HG03097 (cell line): ENCODE results near the gene HSF2BP.
A peak's percentile ranks its signal among the peaks of the same experiment; 100 is the strongest.
"Not testable (repeated sequence)": the region's sequence is repeated elsewhere in the genome, so short reads cannot be mapped to it uniquely, and the experiment has no call there.

Source experiments
- ATAC-seq: cut with Tn5 transposase; IDR thresholded peaks from one replicate; pipeline ENCODE4 v1.9.1; 2021; ENCODE audit not compliant: unreplicated experiment, low FRiP score

The HSF2BP gene

GRCh38 chr21:43653626-43654025 is 5.7 kb downstream of the HSF2BP start:
- ATAC-seq: no peak

- ATAC-seq: no peak
Measured at GRCh38 chr21:43652616-43653015, 6.7 kb downstream of the HSF2BP start.

- ATAC-seq: not testable (repeated sequence)
Measured at GRCh38 chr21:43651926-43652325, 7.4 kb downstream of the HSF2BP start.

GRCh38 chr21:43648171-43648570 is 11.1 kb downstream of the HSF2BP start:
- ATAC-seq: no peak

GRCh38 chr21:43646550-43647260 is 12.6 kb downstream of the HSF2BP start:
- ATAC-seq: peak; percentile 85

- ATAC-seq: no peak
Measured at GRCh38 chr21:43645976-43646375, 13.3 kb downstream of the HSF2BP start.

- ATAC-seq: no peak
Measured at GRCh38 chr21:43645136-43645891, 14.0 kb downstream of the HSF2BP start.

- no peak for ATAC-seq
Measured at GRCh38 chr21:43644609-43645008, 14.7 kb downstream of the HSF2BP start.

- ATAC-seq: no peak
Measured at GRCh38 chr21:43644071-43644470, 15.2 kb downstream of the HSF2BP start.

GRCh38 chr21:43643193-43643592 is 16.1 kb downstream of the HSF2BP start:
- ATAC-seq: no peak

- no peak for ATAC-seq
Measured at GRCh38 chr21:43640400-43640799, 18.9 kb downstream of the HSF2BP start.

- no peak for ATAC-seq
Measured at GRCh38 chr21:43639470-43640353, 19.6 kb downstream of the HSF2BP start.

GRCh38 chr21:43637530-43638158 is 21.6 kb downstream of the HSF2BP start:
- no peak for ATAC-seq

GRCh38 chr21:43635436-43635835 is 23.9 kb downstream of the HSF2BP start:
- ATAC-seq: no peak

GRCh38 chr21:43634618-43635017 is 24.7 kb downstream of the HSF2BP start:
- no peak for ATAC-seq

- no peak for ATAC-seq
Measured at GRCh38 chr21:43632373-43632905, 26.8 kb downstream of the HSF2BP start.

- ATAC-seq: no peak
Measured at GRCh38 chr21:43631411-43632107, 27.7 kb downstream of the HSF2BP start.

GRCh38 chr21:43627527-43627926 is 31.8 kb downstream of the HSF2BP start:
- no peak for ATAC-seq

- no peak for ATAC-seq
Measured at GRCh38 chr21:43626390-43626789, 32.9 kb downstream of the HSF2BP start.

GRCh38 chr21:43624339-43624738 is 34.9 kb downstream of the HSF2BP start:
- no peak for ATAC-seq
